ENCODE results near the gene ANO5. TPM values are rescaled to one million over a fixed set of nuclear protein-coding genes. Genes with fewer than 3 reads are reported as not detected.
"Not testable (repeated sequence)": the region's sequence is repeated elsewhere in the genome, so short reads cannot be mapped to it uniquely, and the experiment has no call there.

The ANO5 gene
- total RNA-seq, 1 experiment from 2014 or later, result 6.2 TPM

- peak; percentile 8 for DNase-seq
- Histone ChIP-seq H3K4me3 (ENCODE audit: insufficient read depth, low read depth, low read length) (no peak overlapping the region), H3K36me3 (replicated peaks; ENCODE audit: control insufficient read depth, insufficient read depth, low read length) (no peaks in the 10 kb centered on the region; the same call in 1 of the 2 replicates), H3K27me3 (ENCODE audit: control insufficient read depth, insufficient read depth, low read length) (no peaks in the 10 kb centered on the region)
Observed at GRCh38 chr11:22244986-22245592, 52.2 kb downstream of the ANO5 start.

DNA sequence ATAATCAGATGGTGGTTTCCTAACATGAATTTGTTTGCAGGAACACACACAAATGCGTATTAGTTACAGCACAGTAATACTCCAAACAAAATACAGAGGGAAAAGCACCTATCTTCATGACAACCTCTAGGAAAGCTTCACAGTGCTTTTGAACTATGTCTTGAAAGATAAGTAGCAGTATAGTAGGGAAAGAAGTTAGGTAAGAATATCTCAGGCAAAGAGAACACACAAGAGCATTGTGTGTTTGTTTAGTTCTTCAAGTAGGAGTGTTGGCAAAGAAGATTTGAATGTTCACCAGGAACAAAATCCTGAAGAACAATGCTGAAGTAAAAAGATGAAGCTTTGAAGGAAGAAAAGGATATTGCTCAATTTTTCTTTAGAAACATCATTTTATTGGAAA is 54.1 kb downstream of the ANO5 start:
- Histone ChIP-seq H3K36me3 (replicated peaks; ENCODE audit: control insufficient read depth, insufficient read depth, low read length) (no peaks in the 10 kb centered on the region; the same call in 1 of the 2 replicates), H3K4me3 (ENCODE audit: insufficient read depth, low read depth, low read length) (no peak overlapping the region), H3K27me3 (ENCODE audit: control insufficient read depth, insufficient read depth, low read length) (no peaks in the 10 kb centered on the region)
- no peak for DNase-seq

- no peak for DNase-seq
- H3K27me3 ChIP-seq (ENCODE audit: control insufficient read depth, insufficient read depth, low read length), result no peaks in the 10 kb centered on the region
- H3K4me3 ChIP-seq (ENCODE audit: insufficient read depth, low read depth, low read length), result no peak overlapping the region
- no peaks in the 10 kb centered on the region; the same call in 1 of the 2 replicates for H3K36me3 ChIP-seq (replicated peaks; ENCODE audit: control insufficient read depth, insufficient read depth, low read length)
Observed at GRCh38 chr11:22249871-22250270, 57.0 kb downstream of the ANO5 start.

- DNase-seq, result no peak
- no peaks in the 10 kb centered on the region; the same call in 1 of the 2 replicates for H3K36me3 ChIP-seq (replicated peaks; ENCODE audit: control insufficient read depth, insufficient read depth, low read length)
Observed at GRCh38 chr11:22256876-22257275, 64.0 kb downstream of the ANO5 start.

DNA sequence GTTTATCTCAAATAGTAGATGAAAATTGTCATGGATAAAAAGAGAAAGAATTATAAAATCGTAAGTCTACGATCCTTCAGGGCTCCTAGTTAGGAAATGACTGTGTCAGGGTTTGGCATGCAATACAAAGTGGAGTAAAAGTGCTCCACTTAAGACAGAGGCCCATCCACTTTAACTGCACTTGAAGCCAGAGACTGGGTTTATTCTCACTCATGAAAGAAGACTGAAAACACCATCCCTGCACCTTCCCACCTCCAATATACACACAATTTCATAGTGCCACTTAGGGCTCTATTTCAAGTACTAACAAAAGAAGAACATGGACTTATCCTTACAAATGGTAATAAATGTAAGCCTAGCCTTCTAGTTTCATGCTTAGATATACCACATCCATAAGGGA is 70.7 kb downstream of the ANO5 start:
- no peaks in the 10 kb centered on the region for H3K27me3 ChIP-seq (ENCODE audit: control insufficient read depth, insufficient read depth, low read length)
- H3K4me3 ChIP-seq (ENCODE audit: insufficient read depth, low read depth, low read length), result no peak overlapping the region
- H3K36me3 ChIP-seq (replicated peaks; ENCODE audit: control insufficient read depth, insufficient read depth, low read length), result no peaks in the 10 kb centered on the region
- DNase-seq, result no peak

More at GRCh38 chr11:22256876-22257275, 64.0 kb downstream of the ANO5 start:
- Histone ChIP-seq H3K27me3 (ENCODE audit: control insufficient read depth, insufficient read depth, low read length) (no peaks in the 10 kb centered on the region), H3K4me3 (ENCODE audit: insufficient read depth, low read depth, low read length) (no peak overlapping the region)

- not testable (repeated sequence) for H3K4me3 ChIP-seq (ENCODE audit: insufficient read depth, low read depth, low read length); DNase-seq; H3K27me3 ChIP-seq (ENCODE audit: control insufficient read depth, insufficient read depth, low read length); H3K36me3 ChIP-seq (replicated peaks; ENCODE audit: control insufficient read depth, insufficient read depth, low read length)
Observed at GRCh38 chr11:22268983-22269624, 76.2 kb downstream of the ANO5 start.

- no peaks in the 10 kb centered on the region for H3K27me3 ChIP-seq (ENCODE audit: control insufficient read depth, insufficient read depth, low read length)
- no peaks in the 10 kb centered on the region for H3K36me3 ChIP-seq (replicated peaks; ENCODE audit: control insufficient read depth, insufficient read depth, low read length)
- no peak for DNase-seq
- no peak overlapping the region for H3K4me3 ChIP-seq (ENCODE audit: insufficient read depth, low read depth, low read length)
Observed at GRCh38 chr11:22273781-22274180, 80.9 kb downstream of the ANO5 start.

GRCh38 chr11:22275600-22275999 is 82.7 kb downstream of the ANO5 start:
- Histone ChIP-seq H3K36me3 (replicated peaks; ENCODE audit: control insufficient read depth, insufficient read depth, low read length) (no peaks in the 10 kb centered on the region), H3K27me3 (ENCODE audit: control insufficient read depth, insufficient read depth, low read length) (no peaks in the 10 kb centered on the region), H3K4me3 (ENCODE audit: insufficient read depth, low read depth, low read length) (no peak overlapping the region)
- DNase-seq, result no peak

DNA sequence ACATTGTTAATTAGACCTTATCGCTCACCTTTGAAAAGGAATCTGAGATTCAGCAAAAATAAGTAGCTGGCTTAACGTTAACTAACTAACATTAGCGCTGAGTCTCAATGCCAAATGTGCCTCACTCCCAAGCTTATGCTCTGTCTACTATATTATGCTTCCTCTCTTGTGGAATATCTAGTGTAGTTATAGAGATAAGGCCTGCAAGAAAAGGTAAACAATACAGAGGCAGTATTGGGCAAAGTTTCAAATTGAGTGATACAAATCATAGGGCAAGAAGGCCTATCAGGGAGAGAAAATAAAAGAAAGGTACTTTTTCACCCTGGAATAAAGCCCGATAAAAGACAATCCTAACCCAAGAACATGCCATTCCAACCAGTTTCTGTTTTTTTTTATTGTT is 83.7 kb downstream of the ANO5 start:
- no peak for DNase-seq
- Histone ChIP-seq H3K27me3 (ENCODE audit: control insufficient read depth, insufficient read depth, low read length) (no peaks in the 10 kb centered on the region), H3K4me3 (ENCODE audit: insufficient read depth, low read depth, low read length) (no peak overlapping the region), H3K36me3 (replicated peaks; ENCODE audit: control insufficient read depth, insufficient read depth, low read length) (no peaks in the 10 kb centered on the region)

DNA sequence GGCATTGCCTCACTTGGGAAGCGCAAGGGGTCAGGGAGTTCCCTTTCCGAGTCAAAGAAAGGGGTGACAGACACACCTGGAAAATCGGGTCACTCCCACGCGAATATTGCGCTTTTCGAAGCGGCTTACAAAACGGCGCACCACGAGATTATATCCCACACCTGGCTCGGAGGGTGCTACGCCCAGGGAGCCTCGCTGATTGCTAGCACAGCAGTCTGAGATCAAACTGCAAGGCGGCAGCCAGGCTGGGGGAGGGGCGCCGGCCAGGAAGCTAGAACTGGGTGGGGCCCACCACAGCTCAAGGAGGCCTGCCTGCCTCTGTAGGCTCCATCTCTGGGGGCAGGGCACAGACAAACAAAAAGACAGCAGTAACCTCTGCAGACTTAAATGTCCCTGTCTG is 92.1 kb downstream of the ANO5 start:
- not testable (repeated sequence) for H3K36me3 ChIP-seq (replicated peaks; ENCODE audit: control insufficient read depth, insufficient read depth, low read length); DNase-seq

GRCh38 chr11:22302368-22302767 is 109.5 kb downstream of the ANO5 start:
- DNase-seq, result no peak
- Histone ChIP-seq H3K27me3 (ENCODE audit: control insufficient read depth, insufficient read depth, low read length) (no peaks in the 10 kb centered on the region), H3K4me3 (ENCODE audit: insufficient read depth, low read depth, low read length) (no peak overlapping the region), H3K36me3 (replicated peaks; ENCODE audit: control insufficient read depth, insufficient read depth, low read length) (no peaks in the 10 kb centered on the region)

More for the DNA sequence above, 92.1 kb downstream of the ANO5 start:
- H3K27me3 ChIP-seq (ENCODE audit: control insufficient read depth, insufficient read depth, low read length); H3K4me3 ChIP-seq (ENCODE audit: insufficient read depth, low read depth, low read length): not testable (repeated sequence)

DNA sequence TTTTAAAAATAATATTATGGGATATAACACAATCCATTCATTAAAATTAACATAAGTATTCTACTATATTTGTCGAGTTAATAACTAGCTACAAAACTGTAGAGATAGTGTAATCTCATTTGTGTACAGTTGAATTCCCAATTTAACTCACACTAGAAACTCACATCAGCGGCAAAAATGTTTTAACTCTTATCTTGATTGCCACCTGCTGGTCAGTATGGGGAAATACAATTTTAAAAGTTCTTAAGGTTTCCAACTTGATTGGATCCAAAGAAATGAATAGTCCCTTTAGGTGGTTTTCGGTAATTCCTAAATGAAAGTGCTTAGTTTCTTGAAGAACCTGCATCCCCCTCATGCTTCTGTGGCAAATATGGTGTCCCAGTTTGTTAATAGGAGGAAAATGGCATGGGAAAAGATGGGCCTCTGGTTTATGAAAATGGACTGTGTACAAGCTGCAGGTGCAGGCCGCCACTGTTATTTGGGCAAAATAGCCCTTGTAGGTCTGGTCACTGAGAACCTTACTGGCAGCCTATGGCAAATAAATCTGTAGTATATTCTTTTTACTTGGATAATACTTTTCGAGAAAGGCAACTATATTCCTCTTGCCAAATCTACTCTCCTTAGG is 111.6 kb downstream of the ANO5 start:
- Histone ChIP-seq H3K4me3 (ENCODE audit: insufficient read depth, low read depth, low read length) (no peak overlapping the region), H3K36me3 (replicated peaks; ENCODE audit: control insufficient read depth, insufficient read depth, low read length) (no peaks in the 10 kb centered on the region), H3K27me3 (ENCODE audit: control insufficient read depth, insufficient read depth, low read length) (no peaks in the 10 kb centered on the region)
- peak; percentile 32 for DNase-seq

GRCh38 chr11:22317656-22318055 is 124.8 kb downstream of the ANO5 start:
- Histone ChIP-seq H3K4me3 (ENCODE audit: insufficient read depth, low read depth, low read length) (no peak overlapping the region), H3K27me3 (ENCODE audit: control insufficient read depth, insufficient read depth, low read length) (no peaks in the 10 kb centered on the region)

DNA sequence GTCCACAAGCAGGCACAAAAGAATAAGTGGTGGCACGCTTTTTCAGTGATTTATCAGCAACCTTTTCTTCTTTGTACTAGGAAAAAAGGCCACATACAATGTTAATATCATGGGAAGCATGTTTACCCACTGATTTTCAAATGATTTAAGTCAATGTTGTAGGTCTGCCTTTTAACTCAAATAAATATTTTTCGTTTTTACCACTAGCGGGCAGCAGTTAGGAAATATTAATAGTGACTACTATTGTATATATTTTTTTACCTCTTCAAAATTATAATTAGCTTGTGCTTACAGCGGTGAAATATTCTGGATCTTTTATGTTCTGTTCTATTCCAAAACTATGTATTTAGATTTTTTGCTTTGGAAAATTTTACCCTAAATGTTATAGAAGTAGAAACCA is 138.9 kb downstream of the ANO5 start:
- H3K27me3 ChIP-seq (ENCODE audit: control insufficient read depth, insufficient read depth, low read length), result no peaks in the 10 kb centered on the region
- no peak for DNase-seq
- no peaks in the 10 kb centered on the region for H3K36me3 ChIP-seq (replicated peaks; ENCODE audit: control insufficient read depth, insufficient read depth, low read length)
- H3K4me3 ChIP-seq (ENCODE audit: insufficient read depth, low read depth, low read length), result no peak overlapping the region

More at GRCh38 chr11:22317656-22318055, 124.8 kb downstream of the ANO5 start:
- no peak for DNase-seq
- no peaks in the 10 kb centered on the region for H3K36me3 ChIP-seq (replicated peaks; ENCODE audit: control insufficient read depth, insufficient read depth, low read length)
